CD4-positive, alpha-beta T cell treated with Interleukin-1 beta for 1 hour (primary cell): Measurements from ENCODE around the gene LTF.

Experiments used
- DNase-seq, 2 donors: peaks; one replicate each; pipeline ENCODE4 v3.0.0-alpha.2; 2020 to 2022

Gene LTF

DNA sequence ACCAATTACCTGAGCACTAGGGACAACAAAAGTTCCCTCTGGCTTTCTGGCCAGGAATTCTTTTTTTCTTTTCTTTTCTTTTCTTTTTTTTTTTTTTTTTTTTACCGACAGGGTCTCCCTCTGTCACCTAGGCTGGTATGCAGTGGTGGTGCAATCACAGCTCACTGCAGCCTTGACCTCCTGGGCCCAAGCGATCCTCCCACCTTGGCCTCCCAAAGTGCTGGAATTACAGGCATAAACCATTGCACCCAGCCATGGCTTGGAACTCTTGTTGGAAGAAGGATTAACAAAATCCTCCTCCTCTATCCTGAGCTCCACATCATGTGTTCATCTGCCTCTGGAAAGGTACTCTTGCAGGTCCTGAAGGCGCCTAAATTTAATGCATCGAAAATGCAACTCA, 2.9 kb upstream of the LTF start:
- DNase-seq, result no peak

DNA sequence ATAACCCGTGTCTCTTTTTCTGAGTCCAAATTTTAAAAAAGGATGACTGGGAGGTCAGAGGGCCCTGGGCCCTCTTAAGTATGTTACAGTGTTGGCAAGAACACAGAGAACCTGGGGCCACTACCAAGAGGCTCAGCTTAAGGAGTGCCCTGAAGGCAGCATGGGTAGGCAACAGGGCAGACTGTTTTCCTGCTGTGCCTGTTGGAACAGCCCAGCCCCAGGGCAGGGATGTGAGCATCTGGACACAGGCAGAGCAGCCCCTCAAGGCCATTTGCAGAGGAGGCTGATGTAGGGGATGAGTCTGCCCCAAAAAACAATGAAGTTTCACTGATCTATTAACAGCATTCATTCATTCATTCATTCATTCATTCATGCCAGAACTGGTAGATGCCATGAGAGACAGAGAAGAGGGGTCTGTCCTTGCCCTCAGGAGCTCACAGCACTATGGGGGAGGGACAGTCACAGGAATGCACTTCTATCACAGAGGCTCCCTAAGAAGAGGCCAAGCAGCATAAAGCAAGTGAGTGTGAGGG, 2.2 kb upstream of the LTF start:
- DNase-seq, result no peak

DNA sequence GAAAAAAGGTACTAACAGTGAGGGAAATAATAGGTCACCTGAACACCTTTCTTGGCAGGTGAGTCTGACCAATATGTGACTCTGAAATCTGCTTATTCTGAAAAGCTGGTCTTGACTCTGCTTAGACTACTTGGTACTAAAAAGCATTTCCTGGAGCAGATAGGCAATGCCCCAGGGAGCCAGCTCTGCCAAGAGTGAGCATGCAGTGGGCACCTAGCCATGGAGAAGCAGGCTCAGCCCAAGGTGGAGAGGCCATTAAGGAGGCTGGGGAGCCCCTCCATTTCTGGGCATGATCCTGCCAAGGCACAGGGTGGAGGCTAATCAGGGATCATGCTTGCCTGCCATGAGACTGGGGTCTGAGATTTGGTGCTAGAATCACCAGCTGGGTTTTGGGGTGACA, 1.6 kb upstream of the LTF start:
- DNase-seq, result no peak

DNA sequence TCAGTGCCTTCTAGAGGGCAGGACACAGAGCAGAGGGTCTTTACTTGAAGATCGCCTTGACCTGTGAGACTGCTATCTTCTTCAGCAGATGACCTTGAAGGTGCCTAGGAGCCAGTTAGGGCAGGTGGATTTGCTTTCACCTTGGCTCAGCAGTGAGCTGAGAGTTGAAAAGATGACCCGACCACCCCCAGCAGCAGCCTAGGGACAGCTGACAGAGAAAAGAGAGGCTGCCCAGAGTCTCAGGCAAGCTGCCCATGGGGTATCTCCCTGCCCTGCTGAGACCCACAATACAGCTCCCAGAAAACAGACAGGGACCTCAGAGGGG, 453 bp upstream of the LTF start:
- no peak for DNase-seq

DNA sequence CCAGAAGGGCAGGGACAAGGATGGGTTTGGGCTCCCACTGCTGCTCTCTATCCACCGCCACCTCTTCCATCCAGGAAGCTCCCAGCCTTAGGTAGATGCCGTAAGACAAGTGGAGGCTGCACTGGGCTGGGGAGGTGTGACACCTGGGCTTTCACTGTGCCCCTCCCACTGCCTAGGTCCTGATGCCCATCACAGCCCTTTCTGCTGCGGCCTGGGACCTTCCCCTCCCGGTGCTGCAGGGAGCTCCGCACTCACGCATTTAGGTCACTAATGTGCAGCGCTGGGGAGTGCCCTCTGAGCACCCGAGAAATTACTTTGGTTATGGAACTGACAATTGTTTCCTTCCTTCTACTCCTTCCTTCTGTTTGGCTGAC, 850 bp downstream of the LTF start:
- no peak for DNase-seq

DNA sequence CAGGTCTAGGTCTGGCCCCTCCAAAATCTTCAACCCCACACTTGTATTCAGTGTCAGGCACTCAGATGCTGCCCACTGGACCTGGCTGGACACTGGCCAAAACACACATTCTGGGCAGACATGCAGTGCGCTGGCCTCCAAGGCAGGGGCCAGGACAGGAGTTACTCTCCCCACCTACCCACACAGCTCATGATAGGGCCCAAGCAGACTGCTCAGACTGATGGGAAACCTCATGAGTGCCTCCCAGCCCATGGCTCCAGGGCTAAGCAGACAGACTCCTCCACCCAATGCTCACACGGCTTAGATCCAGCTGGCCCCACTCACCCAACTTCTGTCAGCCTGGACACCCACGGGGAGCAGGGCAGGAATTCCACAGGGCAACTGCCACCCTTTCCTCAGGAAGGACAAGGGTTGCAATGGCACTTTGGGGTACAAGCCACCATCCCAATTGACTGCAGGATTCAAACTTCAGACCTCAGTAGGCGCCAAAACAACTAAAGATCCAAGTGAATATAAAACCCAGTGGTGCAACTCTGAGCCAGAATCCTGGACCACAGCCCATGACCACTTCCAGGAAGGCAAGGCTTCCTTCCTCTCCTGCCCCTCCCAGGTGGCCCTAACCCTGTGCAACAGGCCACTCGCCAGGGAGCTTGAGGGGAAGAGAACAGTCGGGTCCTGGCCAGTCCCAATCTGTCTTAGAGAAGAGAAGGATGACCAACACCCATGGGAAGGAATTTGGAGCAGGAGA, 1.4 kb downstream of the LTF start:
- no peak for DNase-seq

DNA sequence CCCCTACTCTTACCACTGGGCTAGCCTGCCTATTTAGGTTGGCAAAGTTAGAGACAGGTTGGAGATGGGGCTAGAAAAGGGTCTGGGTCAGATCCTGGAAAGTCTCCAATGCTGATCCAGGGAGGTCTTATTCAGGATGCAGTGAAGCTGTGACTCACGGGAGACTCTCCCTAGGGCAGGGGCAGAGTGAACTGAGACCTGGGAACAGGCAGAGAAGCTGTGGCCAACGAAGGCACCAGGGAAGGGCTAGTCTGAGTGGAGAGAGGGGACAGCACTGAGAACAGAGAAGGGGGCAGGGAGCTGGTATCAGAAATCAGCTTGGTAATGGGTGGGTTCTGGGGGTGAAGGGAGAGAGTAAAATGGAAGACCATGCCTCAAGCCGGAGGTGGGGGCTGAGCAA, 2.2 kb downstream of the LTF start:
- no peak for DNase-seq

DNA sequence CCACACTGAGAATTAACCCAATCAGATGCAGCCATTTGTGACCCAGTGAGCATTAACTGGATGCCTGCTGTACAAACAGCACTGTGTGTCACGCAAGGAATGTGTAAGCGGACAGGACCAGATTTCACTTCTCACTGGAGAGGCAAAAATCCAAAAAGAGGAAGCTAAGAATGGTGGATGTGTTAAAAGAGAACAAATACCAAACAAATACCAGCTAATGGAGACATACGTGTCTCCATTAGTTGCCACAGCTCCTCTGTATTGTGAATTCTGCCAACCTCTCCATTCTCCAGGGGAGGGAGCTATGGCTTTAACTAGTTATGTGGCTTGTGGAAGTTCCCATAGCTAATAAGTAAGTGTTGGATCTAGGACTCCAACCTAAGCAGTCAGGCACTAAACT, 2.6 kb downstream of the LTF start:
- DNase-seq, result no peak

DNA sequence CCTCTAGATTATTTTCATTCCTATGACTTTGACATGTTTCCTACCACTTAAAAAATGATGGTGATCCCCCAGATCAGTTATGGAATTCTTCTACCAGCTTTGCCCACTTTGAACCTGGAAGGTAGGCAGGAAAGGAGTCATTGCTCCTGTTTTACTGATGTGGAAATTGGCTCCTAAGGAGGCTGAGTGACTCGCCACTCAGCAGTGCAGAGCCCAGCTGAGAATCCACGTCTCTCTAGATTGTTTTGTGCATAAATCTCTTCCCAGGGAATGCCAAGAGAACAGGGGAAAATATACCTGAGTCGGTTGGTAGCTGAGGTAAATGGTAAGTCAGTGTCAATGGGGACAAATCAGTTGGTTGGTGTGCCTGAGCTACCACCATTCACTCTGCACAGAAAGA, 4.7 kb downstream of the LTF start:
- no peak for DNase-seq

DNA sequence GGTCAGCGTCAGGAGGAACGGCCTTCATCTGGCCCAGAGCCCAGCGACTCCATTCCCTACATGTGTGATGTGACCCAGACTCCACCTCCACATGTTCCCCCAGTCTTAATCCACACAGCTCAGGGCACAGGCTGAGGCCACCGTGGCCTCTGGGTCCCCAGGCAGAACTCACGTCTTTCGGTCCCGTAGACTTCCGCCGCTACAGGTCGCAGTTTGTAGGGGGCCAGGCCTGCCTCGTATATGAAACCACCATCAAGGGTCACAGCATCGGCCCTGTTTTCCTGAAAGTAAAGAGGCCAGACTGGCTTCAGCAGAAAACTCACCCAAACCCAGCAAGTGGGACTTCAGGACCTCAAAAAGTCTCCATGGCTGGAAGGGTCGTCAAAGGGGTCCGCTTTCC, 8.6 kb downstream of the LTF start:
- DNase-seq, result no peak

DNA sequence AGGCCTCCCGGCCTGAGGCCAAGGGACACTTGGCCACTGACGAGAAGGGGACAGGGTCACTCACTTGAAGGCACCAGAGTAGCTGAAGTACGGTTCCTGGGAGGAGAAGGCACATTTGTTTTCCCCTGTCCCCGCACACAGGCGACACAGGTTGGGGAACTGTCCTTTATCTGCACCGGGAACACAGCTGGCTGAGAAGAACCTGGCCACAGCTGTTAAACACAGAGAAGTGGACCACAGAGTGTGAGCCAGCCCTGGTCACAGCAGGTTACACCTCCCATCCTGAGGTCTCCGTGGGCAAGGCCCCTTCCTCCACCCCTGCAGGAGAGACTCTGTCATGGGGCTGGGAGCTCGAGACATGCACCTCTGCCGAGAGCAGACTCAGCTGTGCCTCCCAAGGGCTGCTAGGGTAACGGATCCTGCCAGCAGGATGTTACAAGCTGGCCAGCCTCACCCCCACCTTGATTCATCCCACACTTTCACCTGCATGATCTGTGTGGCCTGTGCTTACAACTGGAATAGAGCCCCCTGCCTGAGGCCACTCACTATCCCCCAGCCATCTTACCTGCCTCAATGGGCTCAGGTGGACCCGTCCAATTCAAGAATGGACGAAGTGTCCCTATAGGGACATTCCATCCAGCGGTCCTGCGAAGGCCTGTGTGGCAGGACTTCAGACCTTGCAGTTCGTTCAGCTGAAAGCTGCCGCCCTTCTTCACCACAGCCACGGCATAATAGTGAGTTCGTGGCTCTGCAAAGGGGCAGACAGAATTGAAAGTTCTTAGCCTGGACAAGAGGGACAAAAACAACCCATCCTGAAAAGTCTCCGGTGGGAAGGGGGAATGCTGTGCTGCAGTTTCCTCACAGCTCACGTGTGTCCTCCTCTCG, 9.2 kb downstream of the LTF start:
- DNase-seq, result no peak

DNA sequence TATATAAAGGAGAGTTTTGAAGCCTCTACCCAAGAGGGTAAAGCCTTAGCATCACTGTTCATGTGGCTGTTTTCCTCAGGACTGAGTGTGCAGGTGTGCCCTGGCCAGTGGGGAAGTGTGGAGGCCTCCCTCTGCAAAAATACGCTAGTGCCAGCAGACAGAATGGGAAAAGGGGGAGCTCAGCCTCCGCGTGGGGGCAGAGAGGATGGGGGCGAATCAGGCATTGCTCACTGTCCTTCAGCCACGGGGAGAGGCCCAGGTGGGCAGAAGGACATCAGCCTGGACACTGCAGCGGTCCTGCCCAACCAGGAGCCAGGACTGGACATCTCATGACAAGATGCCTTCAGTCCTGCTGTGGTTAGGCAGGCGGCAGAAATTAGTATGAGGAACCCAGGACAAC, 10.1 kb downstream of the LTF start:
- no peak for DNase-seq

DNA sequence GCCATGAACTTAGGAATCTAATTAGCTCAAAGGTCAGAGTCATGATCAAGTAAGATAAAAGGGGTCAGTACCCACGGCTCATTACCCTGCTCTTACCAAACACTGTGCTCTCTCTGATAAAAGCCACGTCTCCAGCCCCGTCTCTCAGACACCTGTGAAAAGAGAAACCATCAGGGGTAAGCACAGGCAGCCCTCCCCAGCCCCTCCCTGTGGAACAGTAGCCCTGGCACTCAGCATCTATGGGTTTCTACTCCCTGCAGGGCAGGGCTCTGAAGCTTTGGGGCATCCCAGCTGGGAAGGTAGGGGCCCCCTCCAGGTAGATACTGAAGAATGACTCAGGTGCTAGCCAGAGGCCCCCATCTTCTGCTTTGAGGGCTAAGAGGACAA, 10.5 kb downstream of the LTF start:
- no peak for DNase-seq

DNA sequence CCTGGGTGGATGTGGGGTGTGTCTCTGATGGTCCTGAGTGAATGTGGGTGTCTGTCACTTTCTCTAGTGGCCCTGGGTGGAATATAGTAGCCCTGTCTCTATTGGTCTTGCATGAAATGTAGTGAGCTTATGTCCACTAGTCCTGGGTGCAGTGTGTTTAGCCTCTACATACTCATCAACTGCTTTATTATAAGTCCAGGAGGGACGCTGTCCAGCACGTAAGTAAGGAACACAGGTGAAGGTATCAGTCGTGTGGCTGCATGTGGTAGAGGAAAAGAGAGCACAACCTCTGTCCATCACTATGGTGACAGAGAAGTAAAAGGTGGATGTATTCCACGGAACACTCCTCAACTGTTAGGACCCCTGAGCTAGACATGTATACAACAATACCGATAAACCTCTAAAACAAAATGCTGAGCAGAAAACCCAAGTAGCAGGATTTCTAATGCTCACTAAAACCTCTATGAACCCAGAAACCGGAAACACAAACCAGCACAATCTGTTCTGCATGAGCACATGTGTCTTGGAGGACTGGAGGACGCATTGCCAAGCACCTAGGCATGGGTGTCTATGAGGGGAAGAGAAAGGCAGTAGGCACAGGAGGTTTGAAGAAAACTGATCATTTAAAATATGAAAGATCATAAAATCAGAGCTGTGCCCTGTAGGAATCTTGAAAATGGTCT, 11.0 kb downstream of the LTF start:
- no peak for DNase-seq

DNA sequence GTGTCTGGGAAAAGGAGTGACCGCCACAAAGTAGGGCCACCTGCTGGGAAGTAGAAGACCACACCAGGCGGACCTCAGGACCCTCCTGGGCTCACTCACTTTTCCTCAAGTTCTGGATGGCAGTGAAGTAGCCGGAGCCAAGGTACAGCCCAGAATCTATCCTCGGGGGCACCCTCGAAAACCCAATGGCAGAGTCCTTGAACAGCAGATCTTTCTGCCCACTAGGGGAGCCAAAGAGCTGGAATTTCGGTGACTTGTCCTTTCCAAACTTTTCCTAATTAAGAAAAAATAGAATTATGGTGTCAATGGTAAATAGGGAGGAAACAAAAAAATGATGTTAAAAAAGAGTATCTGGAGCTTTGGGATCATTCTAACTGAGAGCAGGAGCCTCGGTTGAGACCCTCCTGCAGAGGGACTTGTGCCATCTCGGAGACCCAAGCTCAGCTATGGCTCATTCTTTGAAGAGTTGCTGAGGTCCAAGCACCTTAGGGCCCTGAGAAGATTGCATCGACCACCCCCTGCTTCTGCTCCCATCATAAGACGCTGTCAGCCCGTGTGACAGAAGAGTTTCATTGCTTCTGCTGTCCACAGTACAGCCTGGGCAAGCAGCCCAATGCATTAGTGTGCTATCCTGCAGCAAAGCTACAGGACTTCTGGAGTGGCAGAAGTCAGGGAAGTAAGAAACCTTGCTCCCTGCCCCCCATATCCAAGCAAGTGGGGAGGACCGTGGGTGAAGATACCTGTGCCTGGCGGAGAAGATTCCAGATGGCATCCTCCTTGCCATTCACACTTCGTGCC, 14.8 kb downstream of the LTF start:
- DNase-seq, result no peak

DNA sequence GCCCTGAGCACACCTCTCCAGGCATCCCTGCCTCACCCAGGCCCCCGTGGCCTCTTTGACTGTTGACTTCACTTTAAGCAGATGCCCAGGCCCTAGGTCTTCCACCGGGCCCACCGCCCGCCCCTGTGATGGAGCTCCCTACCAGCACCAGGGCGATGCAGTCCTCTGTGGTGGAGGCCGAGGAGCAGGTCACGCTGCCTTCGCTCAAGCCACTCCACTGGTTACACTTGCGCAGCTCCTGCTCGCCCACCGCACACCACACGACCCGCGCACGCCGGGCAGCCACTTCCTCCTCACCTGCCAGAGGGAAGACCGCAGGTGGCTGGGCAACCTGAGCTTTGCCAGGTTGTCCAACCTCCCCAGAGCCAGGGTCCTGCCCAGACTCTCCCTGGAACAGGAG, 16.0 kb downstream of the LTF start:
- DNase-seq, result no peak

DNA sequence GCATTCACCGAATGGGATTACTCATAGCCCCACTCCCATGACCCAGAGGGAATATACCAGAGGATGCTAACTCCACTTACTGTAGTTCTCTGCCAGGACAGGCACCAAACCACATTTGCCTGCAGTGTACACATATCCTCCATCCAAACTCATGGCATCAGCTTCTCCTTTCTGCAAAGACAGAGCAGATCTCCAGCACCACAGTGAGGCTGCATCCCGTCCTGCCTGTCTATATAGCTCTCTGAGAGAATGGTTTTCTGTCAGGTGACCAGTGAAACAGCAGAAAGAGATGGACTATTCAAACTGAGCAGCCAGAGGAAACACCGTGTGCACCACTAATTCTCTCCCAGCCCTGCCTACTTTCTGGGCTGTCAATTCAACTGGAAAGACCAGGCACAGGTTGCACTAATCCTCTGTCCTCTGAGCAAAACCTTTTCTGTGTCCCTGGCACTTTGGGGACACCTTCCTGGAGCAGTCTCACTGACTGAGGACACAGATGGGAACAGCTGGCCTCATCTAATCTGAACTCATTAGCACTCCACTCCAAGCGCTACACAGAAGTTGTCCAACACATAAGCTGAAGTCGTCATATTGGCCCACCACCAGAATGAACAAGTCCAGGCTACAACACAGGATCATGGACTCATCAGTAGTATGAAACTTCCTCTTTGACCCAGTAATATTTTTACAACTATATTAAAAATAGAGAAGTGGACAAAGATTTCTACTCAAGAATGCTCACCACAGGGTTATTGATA, 17.3 kb downstream of the LTF start:
- DNase-seq, result no peak

DNA sequence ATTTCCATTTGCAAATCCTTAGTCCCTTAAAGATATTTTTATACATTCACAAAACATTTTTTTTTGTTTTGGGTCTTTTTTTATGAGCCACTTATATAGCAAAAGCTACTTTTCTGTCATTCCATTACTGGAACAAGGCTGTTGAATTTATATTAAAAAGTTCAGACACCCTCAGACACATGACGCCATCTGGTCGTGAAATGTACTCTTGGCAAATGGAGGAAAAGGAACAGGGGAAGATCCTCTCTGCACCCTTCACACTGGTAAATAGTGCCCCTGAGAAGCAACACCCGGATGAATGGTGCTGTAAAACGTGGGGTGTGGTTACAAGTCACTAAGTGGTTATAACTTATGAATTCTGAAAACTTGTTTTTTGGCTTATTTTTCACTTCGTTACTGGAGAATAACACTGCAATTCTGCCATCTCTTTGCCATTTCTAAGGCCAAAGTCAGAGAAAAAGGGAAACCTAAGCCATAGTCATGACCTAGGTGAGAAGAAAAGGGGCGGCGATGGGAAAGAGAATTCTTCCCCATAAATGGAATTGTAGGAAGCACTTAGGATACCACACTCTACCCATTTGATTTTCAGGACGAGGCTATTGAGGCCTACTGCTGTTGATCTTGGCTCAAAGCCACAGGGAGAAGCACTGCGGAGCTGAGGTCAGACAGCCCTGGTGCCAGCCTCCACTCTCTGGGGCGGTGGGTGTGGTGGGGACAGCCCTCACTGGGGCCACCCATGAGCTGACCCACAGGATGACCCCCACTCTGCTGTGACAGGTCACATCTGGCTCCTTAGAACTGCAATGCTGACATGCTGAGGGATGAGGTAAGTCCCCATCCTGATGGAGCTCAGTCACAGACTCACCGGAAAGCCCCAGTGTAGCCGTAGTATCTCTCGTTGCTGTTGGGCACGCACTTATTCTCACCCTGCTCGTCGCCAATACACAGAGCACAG, 21.9 kb downstream of the LTF start:
- DNase-seq, result peak; percentile 17 to 53

DNA sequence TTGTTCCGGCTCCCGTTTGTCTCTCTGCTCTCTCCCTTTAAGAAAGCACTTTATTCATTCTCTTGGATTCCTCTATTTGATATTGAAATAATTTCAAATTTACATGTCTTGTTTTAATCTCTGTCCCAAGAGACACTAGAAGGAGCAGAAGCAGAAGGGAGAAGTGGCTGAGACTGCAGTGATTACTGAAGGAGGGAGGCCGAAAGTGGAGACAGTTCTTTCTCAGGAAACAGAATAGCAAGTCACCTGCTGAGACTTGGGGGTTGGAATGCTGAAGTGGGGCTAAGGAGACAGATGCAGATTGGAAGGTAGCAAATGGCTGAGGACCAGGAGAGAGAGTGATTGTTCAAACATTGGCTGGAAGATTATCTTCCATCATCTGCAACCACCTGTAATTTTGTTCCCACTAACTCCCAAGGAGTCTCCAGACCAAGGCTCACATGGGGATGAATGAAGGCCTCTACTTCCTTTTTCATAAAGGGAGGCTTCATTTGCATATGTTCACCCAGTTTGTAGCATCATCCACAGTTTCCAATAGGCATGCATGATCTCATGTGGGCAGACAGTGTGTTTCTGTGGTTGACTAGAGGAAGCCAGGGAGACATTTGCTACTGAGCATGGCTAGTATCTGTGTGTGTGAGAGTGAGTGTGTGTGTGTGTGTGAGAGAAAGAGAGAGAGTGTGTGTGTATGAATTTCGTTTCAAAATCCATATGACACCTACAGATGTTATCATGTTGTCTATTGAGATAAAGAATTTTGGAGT, 24.0 kb downstream of the LTF start:
- peak; percentile 40 to 46 for DNase-seq

DNA sequence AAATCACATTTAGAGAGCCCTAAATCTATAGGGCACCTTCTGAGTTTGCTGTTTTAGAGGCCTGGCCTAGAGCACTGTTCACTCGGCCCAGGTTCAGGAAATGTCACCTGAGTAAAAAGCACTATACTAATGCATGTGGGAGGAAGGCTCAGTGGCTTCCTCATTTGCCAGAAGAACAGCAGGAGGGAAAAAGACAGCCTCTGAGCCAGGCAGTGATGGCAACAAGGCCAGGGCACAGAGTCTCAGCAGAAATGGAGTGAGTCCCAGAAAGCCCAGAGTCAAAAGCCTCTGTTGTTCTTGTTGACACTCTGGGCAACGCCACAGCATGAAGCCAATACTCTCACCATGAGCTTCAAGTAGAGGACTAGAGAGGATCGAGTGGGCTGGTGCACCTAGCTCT, 25.9 kb downstream of the LTF start:
- DNase-seq, result no peak
